Progenitor cell of endocrine pancreas (in vitro differentiated cells): ENCODE data around the gene FNDC11. TPM values are rescaled to one million over a fixed set of nuclear protein-coding genes. Genes with fewer than 3 reads are reported as not detected.

Source experiments
- DNase-seq: peaks from one replicate; pipeline ENCODE4 v3.0.0; 2021; ENCODE audit warnings: low spot score; ENCODE audit not compliant: unreplicated experiment
- H3K27ac Mint-ChIP-seq: 2 replicates; pipeline ENCODE4 v1.8.0; 2021; ENCODE audit warnings: mild to moderate bottlenecking, moderate library complexity, mixed read lengths
- H3K27me3 Mint-ChIP-seq: 2 replicates; pipeline ENCODE4 v1.8.0; 2021; ENCODE audit warnings: mixed read lengths
- H3K36me3 Mint-ChIP-seq: 2 replicates; pipeline ENCODE4 v1.8.0; 2022; ENCODE audit warnings: mixed read lengths; ENCODE audit not compliant: insufficient read depth
- H3K4me1 Mint-ChIP-seq: 2 replicates; pipeline ENCODE4 v1.8.0; 2021; ENCODE audit warnings: low read depth, mixed read lengths
- H3K4me3 Mint-ChIP-seq: 2 replicates; pipeline ENCODE4 v1.8.0; 2021; ENCODE audit warnings: low read depth, mild to moderate bottlenecking, moderate library complexity, mixed read lengths
- H3K9me3 Mint-ChIP-seq: 2 replicates; pipeline ENCODE4 v1.8.0; 2021; ENCODE audit warnings: low read depth, mixed read lengths
- CTCF ChIP-seq: fragments of 200-600 bp; sonication (generic); IDR thresholded peaks from one replicate; pipeline ENCODE4 v1.5.0; 2021; ENCODE audit warnings: antibody characterized with exemption, mild to moderate bottlenecking; ENCODE audit not compliant: unreplicated experiment
- total RNA-seq: library from RNA; stranded (reverse); gene quantifications from 2 replicates; pipeline ENCODE4 v1.2.1, GENCODE V29; 2021

The FNDC11 gene
- total RNA-seq, 1 donor from 2014 or later = 1.9 TPM

- peaks cover 14% of the 10 kb centered on the region for H3K36me3 Mint-ChIP-seq
- no peaks in the 10 kb centered on the region for H3K4me1 Mint-ChIP-seq
- H3K27me3 Mint-ChIP-seq = no peaks in the 10 kb centered on the region
- no peak for TF ChIP-seq CTCF
- H3K9me3 Mint-ChIP-seq = no peaks in the 10 kb centered on the region
- H3K4me3 Mint-ChIP-seq = no peak overlapping the region
- no peak overlapping the region for H3K27ac Mint-ChIP-seq
- DNase-seq = no peak
These were observed 35.6 kb downstream of the FNDC11 start for GRCh38 chr20:63589261-63590217.

GRCh38 chr20:63590218-63591146 is 36.5 kb downstream of the FNDC11 start:
- Mint-ChIP-seq H3K4me1 (no peaks in the 10 kb centered on the region), H3K27me3 (no peaks in the 10 kb centered on the region), H3K4me3 (no peak overlapping the region), H3K27ac (no peak overlapping the region), H3K9me3 (no peaks in the 10 kb centered on the region), H3K36me3 (peaks cover 14% of the 10 kb centered on the region)
- DNase-seq = no peak
- TF ChIP-seq CTCF = no peak

GRCh38 chr20:63591147-63591533 is 37.2 kb downstream of the FNDC11 start:
- no peaks in the 10 kb centered on the region for H3K9me3 Mint-ChIP-seq
- H3K27me3 Mint-ChIP-seq = no peaks in the 10 kb centered on the region
- H3K4me1 Mint-ChIP-seq = no peaks in the 10 kb centered on the region
- no peak for DNase-seq
- no peak for TF ChIP-seq CTCF
- H3K36me3 Mint-ChIP-seq = peaks cover 14% of the 10 kb centered on the region
- no peak overlapping the region for H3K4me3 Mint-ChIP-seq
- no peak overlapping the region for H3K27ac Mint-ChIP-seq

- no peaks in the 10 kb centered on the region for H3K4me1 Mint-ChIP-seq
- no peak overlapping the region for H3K27ac Mint-ChIP-seq
- no peaks in the 10 kb centered on the region for H3K9me3 Mint-ChIP-seq
- no peaks in the 10 kb centered on the region for H3K27me3 Mint-ChIP-seq
- TF ChIP-seq CTCF = no peak
- H3K36me3 Mint-ChIP-seq = peaks cover 14% of the 10 kb centered on the region
- no peak overlapping the region for H3K4me3 Mint-ChIP-seq
- DNase-seq = no peak
These were observed 37.9 kb downstream of the FNDC11 start for GRCh38 chr20:63591786-63592355.

GRCh38 chr20:63592661-63593060 is 38.7 kb downstream of the FNDC11 start:
- H3K4me3 Mint-ChIP-seq = no peak overlapping the region
- no peak for DNase-seq
- H3K9me3 Mint-ChIP-seq = no peaks in the 10 kb centered on the region
- H3K36me3 Mint-ChIP-seq = peaks cover 12% of the 10 kb centered on the region
- no peak overlapping the region for H3K27ac Mint-ChIP-seq
- H3K27me3 Mint-ChIP-seq = no peaks in the 10 kb centered on the region
- no peaks in the 10 kb centered on the region for H3K4me1 Mint-ChIP-seq
- TF ChIP-seq CTCF = no peak
